Neutrophil (primary cell): ENCODE data around the gene TMUB1.

Experiments
- H3K27ac ChIP-seq: fragments of 200-600 bp; sonication (generic); 2 replicates; pipeline ENCODE4 v1.5.1; 2016; ENCODE audit warnings: mild to moderate bottlenecking, moderate library complexity
- H3K27me3 ChIP-seq: fragments of 200-600 bp; sonication (generic); 2 replicates; pipeline ENCODE4 v1.6.0; 2016; ENCODE audit warnings: mild to moderate bottlenecking
- H3K36me3 ChIP-seq: fragments of 200-600 bp; sonication (generic); 2 replicates; pipeline ENCODE4 v1.5.1; 2017
- H3K4me1 ChIP-seq, 2 experiments: fragments of 200-600 bp in 1 of 2; sonication (generic) in 1 of 2; 1 replicate in 1 of 2; 2 replicates in 1 of 2; pipeline versions ENCODE4 v1.5.1 to v1.6.1; 2013 to 2016; ENCODE audit warnings: low read depth in 1 of 2, low read length in 1 of 2, mild to moderate bottlenecking in 1 of 2, moderate library complexity in 1 of 2; ENCODE audit not compliant: control insufficient read depth in 1 of 2, insufficient read depth in 1 of 2
- H3K4me3 ChIP-seq, 2 experiments: fragments of 200-600 bp in 1 of 2; sonication (generic) in 1 of 2; 1 replicate in 1 of 2; 2 replicates in 1 of 2; pipeline ENCODE4 v1.5.1; 2013 to 2016; ENCODE audit warnings: low read depth in 1 of 2, low read length in 1 of 2, mild to moderate bottlenecking in 1 of 2, moderate library complexity in 1 of 2
- H3K9me3 ChIP-seq: fragments of 200-600 bp; sonication (generic); 2 replicates; pipeline ENCODE4 v1.5.1; 2016
- TF ChIP-seq, protein P1 (sequence below): fragments of 200-600 bp; sonication (generic); IDR thresholded peaks from 2 replicates; pipeline ENCODE4 v1.5.1; 2016; ENCODE audit warnings: antibody characterized with exemption

Gene TMUB1

DNA sequence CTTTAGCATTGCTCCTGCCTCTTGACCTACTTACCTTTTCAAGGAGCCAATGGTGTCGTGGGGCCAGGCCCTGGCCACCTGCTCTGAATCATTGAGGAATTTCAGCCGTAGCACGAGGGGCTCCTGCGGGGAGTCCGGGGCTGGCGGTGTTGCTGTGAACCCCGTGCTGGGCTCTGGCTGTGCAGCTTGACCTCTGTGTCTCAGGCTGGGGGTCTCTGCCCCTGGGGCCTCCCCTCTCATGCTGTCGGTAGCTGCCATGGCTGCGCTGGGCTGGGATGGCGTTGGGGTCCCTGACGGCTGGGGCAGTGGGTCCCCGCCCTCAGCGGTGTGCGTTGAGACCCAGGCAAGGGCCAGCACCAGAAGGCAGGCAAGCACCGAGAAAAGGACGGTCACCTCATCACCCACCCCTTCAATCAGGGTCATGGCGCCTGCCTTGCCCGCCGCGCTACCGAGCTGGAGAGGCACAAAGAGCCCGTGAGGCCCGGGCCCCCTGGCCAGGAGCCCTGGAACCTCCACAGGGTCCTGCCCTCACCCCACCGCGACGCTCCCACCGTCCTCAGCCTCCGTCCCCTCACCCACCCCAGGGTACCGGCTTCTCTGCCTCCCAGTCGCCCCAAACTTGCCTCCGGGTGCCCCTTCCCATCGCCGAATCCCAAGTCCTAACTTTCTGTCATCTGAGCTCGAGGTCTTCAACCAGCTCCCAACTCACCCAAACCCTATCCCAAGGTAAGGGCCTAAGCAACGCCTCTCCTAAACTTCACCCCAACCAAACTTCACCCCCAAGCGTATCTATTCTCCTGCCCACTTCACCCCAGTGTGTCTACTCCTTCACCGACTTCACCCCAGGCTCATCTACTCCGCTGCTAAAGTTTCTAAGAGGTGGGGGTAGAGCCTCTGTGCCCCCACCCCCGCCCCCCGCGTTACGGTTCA is 887 bp downstream of the TMUB1 start:
- H3K4me1 ChIP-seq, result peaks cover 46 to 55% of the 10 kb centered on the region in 2 experiments
- TF ChIP-seq, protein P1, sequence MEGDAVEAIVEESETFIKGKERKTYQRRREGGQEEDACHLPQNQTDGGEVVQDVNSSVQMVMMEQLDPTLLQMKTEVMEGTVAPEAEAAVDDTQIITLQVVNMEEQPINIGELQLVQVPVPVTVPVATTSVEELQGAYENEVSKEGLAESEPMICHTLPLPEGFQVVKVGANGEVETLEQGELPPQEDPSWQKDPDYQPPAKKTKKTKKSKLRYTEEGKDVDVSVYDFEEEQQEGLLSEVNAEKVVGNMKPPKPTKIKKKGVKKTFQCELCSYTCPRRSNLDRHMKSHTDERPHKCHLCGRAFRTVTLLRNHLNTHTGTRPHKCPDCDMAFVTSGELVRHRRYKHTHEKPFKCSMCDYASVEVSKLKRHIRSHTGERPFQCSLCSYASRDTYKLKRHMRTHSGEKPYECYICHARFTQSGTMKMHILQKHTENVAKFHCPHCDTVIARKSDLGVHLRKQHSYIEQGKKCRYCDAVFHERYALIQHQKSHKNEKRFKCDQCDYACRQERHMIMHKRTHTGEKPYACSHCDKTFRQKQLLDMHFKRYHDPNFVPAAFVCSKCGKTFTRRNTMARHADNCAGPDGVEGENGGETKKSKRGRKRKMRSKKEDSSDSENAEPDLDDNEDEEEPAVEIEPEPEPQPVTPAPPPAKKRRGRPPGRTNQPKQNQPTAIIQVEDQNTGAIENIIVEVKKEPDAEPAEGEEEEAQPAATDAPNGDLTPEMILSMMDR, result no peak
- peaks cover 31% of the 10 kb centered on the region for H3K27me3 ChIP-seq
- H3K9me3 ChIP-seq, result no peaks in the 10 kb centered on the region
- H3K36me3 ChIP-seq, result peaks cover 7% of the 10 kb centered on the region
- peak overlapping the region; percentile 68 for H3K27ac ChIP-seq
- H3K4me3 ChIP-seq, result peak overlapping the region; percentile 59 to 84

- peaks cover 17% of the 10 kb centered on the region for H3K36me3 ChIP-seq
- H3K4me1 ChIP-seq, result peaks cover 39 to 48% of the 10 kb centered on the region in 2 experiments
- H3K27me3 ChIP-seq, result peaks cover 24% of the 10 kb centered on the region
- H3K4me3 ChIP-seq, result peak overlapping the region; percentile 79 to 99
- H3K9me3 ChIP-seq, result no peaks in the 10 kb centered on the region
- TF ChIP-seq, protein P1, result no peak
- peak overlapping the region; percentile 82 for H3K27ac ChIP-seq
Measured at GRCh38 chr7:151081170-151082101, 1.9 kb downstream of the TMUB1 start.

DNA sequence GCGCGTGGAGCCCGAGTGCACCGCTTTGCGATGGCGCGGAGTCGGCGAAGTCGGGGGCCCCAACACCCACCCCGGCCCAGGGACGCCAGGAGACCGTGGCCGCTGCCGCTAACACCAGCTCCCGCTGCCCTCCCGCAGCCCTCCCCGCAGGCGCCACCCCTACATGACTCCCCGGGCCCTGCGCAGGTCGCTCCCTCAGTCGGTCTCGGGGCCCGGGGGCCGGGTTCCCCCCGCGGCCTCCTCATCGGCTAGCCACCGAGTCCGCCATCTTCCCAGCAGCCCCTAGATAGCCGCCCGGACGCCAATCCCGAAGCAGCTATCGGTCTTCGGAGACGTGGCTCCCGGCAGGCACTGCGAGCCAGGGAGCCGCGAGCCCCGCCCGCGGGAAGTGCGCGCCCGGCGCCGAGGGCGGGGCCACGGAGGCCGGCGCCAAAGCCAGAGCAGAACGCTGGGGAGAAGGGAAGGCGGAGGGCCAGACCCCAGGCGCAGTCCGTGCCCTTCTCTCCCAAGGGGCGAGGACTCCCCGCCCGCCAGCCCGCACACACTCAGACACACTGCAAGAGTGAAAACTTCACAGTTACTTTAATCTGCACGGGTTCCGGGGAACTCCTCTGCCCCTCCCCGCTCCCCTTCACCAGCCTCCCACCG is 2.6 kb downstream of the TMUB1 start, which contains the start of gene FASTK:
Gene FASTK (minus strand): TSS at position 288 of the 648 bp plus-strand sequence. CDS start 43 bp downstream, at position 245.
- Histone ChIP-seq H3K9me3 (no peaks in the 10 kb centered on the region), H3K27me3 (peaks cover 20% of the 10 kb centered on the region), H3K4me1 (peaks cover 35 to 44% of the 10 kb centered on the region in 2 experiments), H3K4me3 (peak within 1 kb of the TSS; percentile 79 to 99), H3K36me3 (peaks cover 25% of the 10 kb centered on the region), H3K27ac (peak within 1 kb of the TSS; percentile 82)
- TF ChIP-seq, protein P1, result peak; percentile 26

DNA sequence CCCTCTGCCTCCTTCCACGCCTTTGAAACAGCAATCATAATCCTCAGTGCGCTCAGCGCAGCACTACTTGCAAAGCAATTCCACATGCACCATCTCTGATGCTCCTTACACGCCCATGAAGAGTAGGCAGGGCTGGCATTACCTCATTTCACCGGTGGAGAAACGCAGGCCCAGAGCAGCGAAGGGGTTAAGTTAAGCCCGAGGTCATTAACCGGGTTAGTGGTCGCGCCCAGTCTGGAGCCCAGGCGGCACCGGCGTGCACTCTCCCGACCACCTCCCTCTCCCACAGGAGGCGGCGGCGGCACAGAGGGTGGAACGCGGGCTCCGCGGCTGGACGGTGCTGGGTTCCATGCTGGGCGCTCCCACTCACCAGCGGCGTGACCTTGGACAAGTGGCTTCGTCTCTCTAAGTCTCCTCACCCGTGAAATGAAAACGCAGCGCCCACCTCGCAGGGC is 3.2 kb downstream of the TMUB1 start:
- Histone ChIP-seq H3K9me3 (no peaks in the 10 kb centered on the region), H3K4me3 (peak overlapping the region; percentile 79 to 99), H3K4me1 (peaks cover 33 to 41% of the 10 kb centered on the region in 2 experiments), H3K27ac (peak overlapping the region; percentile 82), H3K36me3 (peaks cover 30% of the 10 kb centered on the region), H3K27me3 (peaks cover 14% of the 10 kb centered on the region)
- TF ChIP-seq, protein P1, result no peak
